D721Med (cell line): ENCODE data around the gene FBLIM1.

Source experiments
- DNase-seq: peaks from one replicate; pipeline ENCODE4 v3.0.0; 2011; ENCODE audit warnings: low spot score; ENCODE audit not compliant: insufficient read length
- FAIRE-seq: peaks from 2 replicates; lab custom pipeline; 2011; peaks lifted over from hg19 to GRCh38; lab: Jason Lieb, UNC
- CTCF ChIP-seq: IDR thresholded peaks from 2 replicates; pipeline ENCODE4 v1.5.1; 2012; ENCODE audit warnings: mild to moderate bottlenecking, control low read depth; ENCODE audit not compliant: insufficient read depth; ENCODE audit errors: missing control alignments

The FBLIM1 gene

DNA sequence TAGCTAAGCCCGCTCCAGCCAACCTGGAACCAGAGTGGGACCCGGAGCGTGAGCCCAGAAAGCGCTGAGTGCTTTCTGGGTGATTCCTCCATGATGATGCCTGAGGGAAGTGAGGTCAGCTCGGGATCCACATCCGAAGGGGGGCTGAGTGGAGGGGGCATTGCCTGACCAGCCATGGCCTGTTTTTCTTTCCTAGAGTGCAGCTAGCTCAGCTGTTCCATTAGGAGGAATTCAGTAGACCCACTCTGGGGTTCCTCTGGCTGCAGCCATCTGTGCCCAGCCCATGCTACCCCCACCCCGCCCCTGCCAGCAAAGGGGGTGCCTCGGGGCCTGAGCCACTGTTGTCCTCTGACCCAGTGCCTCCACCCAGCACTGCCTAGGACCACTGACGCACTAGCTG lies 32.1 kb upstream of the FBLIM1 start:
- no peak for FAIRE-seq
- DNase-seq = no peak
- TF ChIP-seq CTCF = no peak

GRCh38 chr1:15727021-15727420 lies 31.6 kb upstream of the FBLIM1 start:
- TF ChIP-seq CTCF = no peak
- FAIRE-seq = no peak
- no peak for DNase-seq

DNA sequence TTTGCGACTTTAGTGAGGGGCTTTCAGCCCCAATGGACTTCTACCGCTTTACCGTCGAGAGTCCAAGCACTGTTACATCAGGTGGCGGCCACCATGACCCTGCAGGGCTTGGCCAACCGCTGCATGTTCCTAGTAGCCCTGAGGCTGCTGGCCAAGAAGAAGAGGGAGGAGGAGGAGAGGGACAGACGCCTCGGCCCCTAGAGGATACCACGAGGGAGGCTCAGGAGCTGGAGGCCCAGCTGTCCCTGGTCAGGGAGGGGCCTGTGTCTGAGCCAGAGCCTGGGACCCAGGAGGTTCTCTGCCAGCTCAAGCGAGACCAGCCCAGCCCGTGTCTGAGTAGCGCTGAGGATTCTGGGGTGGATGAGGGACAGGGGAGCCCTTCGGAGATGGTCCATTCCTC lies 31.2 kb upstream of the FBLIM1 start:
- no peak for FAIRE-seq

GRCh38 chr1:15727866-15728534 lies 30.6 kb upstream of the FBLIM1 start:
- no peak for FAIRE-seq
- no peak for TF ChIP-seq CTCF
- no peak for DNase-seq

More for the DNA sequence above, 31.2 kb upstream of the FBLIM1 start:
- TF ChIP-seq CTCF = no peak
- no peak for DNase-seq

- FAIRE-seq (no peak), DNase-seq (no peak)
- no peak for TF ChIP-seq CTCF
These were observed 29.5 kb upstream of the FBLIM1 start for GRCh38 chr1:15728937-15729657.

DNA sequence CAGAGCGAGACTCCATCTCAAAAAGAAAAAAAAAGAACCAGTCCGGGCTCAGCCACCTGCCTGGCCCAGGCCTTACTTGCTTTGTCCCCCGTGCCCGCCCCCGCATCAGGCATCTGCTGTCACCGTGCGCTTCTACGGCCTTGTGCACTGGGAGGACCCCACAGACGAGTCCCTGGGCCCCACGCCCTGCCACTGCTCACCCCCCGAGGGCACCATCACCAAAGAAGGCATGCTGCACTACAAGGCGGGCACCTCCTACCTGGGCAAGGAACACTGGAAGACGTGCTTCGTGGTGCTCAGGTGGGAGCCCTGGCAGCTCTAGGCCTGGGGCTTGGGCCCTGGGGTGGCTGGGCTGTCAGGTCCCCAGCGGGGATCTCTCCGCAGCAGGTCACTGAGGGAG lies 28.2 kb upstream of the FBLIM1 start:
- DNase-seq = no peak
- FAIRE-seq = no peak
- no peak for TF ChIP-seq CTCF

DNA sequence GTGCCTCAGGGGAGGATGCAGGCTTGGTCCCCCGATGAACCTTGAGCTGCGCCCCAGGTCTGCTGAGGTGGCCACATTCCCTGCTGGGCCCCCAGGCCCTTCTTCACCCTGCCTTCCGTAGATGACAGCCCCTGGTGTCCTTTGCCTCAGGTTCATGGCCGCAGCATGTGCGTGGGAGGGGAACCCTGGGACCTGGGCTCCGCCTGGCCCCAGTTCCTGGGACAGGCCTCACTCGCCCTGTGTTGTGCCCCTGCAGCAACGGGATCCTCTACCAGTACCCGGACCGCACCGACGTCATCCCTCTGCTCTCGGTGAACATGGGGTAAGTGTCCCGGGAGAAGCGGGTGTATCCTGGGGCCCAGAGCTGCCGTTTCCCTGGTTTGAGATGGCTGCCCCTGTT lies 27.7 kb upstream of the FBLIM1 start:
- FAIRE-seq (no peak), DNase-seq (no peak)
- no peak for TF ChIP-seq CTCF
